GM21717 (cell line): Measurements from ENCODE around the gene ARHGAP22.

Experiments
- ATAC-seq: cut with Tn5 transposase; IDR thresholded peaks from one replicate; pipeline ENCODE4 v1.9.1; 2021; ENCODE audit warnings: mild to moderate bottlenecking, moderate library complexity; ENCODE audit not compliant: unreplicated experiment

The ARHGAP22 gene

GRCh38 chr10:48455392-48456151 is 149.3 kb downstream of the ARHGAP22 start:
- no peak for ATAC-seq

GRCh38 chr10:48455055-48455391 is 149.8 kb downstream of the ARHGAP22 start:
- ATAC-seq, result no peak

GRCh38 chr10:48454302-48455054 is 150.4 kb downstream of the ARHGAP22 start:
- ATAC-seq, result no peak

GRCh38 chr10:48453451-48454301 is 151.2 kb downstream of the ARHGAP22 start:
- ATAC-seq, result no peak

GRCh38 chr10:48452879-48453412 is 151.9 kb downstream of the ARHGAP22 start:
- no peak for ATAC-seq

- no peak for ATAC-seq
Measured at GRCh38 chr10:48451969-48452878, 152.6 kb downstream of the ARHGAP22 start.

GRCh38 chr10:48450741-48451466 is 154.0 kb downstream of the ARHGAP22 start:
- no peak for ATAC-seq

- no peak for ATAC-seq
Measured at GRCh38 chr10:48450233-48450740, 154.6 kb downstream of the ARHGAP22 start.

- ATAC-seq, result no peak
Measured at GRCh38 chr10:48449501-48450232, 155.2 kb downstream of the ARHGAP22 start.

- no peak for ATAC-seq
Measured at GRCh38 chr10:48448796-48449195, 156.1 kb downstream of the ARHGAP22 start.

- ATAC-seq, result no peak
Measured at GRCh38 chr10:48447356-48448215, 157.3 kb downstream of the ARHGAP22 start.

- no peak for ATAC-seq
Measured at GRCh38 chr10:48446785-48447184, 158.1 kb downstream of the ARHGAP22 start.

- no peak for ATAC-seq
Measured at GRCh38 chr10:48445932-48446331, 158.9 kb downstream of the ARHGAP22 start.

- ATAC-seq, result no peak
Measured at GRCh38 chr10:48444861-48445841, 159.7 kb downstream of the ARHGAP22 start.

- no peak for ATAC-seq
Measured at GRCh38 chr10:48444266-48444665, 160.6 kb downstream of the ARHGAP22 start.

GRCh38 chr10:48442809-48443177 is 162.1 kb downstream of the ARHGAP22 start:
- no peak for ATAC-seq
